CD4-positive, alpha-beta T cell treated with Interleukin-17A for 4 hours (primary cell): ENCODE data around the gene CHST15.

Experiments used
- DNase-seq: peaks from one replicate; pipeline ENCODE4 v3.0.0-alpha.2; 2020; ENCODE audit warnings: mixed read lengths

Gene CHST15

DNA sequence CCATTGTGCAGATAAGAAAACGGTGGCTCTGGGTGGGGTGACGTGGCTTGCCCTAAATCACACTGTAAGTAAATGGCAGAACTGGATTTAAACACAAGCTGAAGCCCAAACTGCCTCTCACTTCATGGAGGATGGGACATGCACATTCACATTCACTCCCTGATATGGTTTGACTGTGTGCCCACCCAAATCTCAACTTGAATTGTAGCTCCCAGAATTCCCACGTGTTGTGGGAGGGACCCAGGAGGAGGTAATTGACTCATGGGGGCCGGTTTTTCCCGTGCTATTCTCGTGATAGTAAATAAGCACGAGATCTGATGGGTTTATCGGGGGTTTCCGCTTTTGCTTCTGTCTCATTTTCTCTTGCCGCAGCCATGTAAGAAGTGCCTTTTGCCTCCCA is 32.4 kb downstream of the CHST15 start:
- DNase-seq, result no peak

GRCh38 chr10:124060148-124060720 is 33.2 kb downstream of the CHST15 start:
- no peak for DNase-seq

- no peak for DNase-seq
Observed at GRCh38 chr10:124059551-124059950, 33.8 kb downstream of the CHST15 start.

DNA sequence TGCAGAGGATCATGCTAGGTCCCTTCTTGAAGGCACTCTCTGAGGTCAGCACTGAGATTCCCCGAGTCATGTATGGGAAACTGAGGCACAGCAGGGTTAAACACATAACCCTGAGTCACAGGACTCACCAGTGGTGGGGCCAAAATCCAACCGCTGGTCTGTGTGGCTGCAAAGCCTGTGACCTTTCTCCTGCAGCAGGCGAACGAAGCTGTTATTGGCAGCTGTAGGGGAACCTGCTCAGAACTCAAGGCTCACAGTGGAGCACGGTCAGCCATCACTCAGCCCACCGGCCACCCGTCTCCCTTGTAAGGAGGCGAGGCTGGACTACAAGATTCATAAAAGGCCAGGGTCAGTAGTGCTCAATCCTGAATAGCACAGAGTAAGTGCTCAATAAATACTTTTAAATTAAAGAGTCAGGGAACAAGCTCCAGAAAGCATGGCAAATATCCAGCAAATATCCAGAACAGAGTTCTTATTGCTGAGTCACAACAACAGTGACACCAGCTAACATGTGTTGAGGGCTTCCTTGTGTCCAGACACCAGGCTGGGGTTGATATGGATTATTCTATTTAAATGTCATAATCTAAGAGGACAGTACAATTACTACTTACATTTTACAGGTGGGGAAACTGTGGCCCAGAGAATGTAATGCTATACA is 34.9 kb downstream of the CHST15 start:
- DNase-seq, result no peak

DNA sequence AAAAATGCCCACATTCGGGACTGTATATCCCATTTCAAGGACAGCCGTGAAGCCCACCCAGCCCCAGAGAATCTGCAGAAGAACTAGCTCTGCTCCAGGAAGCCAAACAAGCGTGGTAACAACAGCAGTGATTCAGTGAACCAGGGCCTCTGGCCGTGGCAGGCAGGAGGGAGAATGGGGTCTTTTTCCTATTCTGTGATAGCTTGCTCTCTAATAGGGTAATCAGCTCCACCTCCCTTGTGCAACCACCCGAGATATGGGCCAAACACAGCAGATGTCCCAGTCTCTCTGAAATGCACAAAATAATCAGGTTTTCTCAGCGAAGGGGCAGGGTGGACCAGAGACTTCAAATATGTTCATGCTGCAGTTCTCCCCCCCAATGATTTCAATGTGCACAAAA is 35.8 kb downstream of the CHST15 start:
- no peak for DNase-seq

GRCh38 chr10:124056337-124056980 is 36.9 kb downstream of the CHST15 start:
- DNase-seq, result no peak

GRCh38 chr10:124053971-124054370 is 39.4 kb downstream of the CHST15 start:
- DNase-seq, result no peak

DNA sequence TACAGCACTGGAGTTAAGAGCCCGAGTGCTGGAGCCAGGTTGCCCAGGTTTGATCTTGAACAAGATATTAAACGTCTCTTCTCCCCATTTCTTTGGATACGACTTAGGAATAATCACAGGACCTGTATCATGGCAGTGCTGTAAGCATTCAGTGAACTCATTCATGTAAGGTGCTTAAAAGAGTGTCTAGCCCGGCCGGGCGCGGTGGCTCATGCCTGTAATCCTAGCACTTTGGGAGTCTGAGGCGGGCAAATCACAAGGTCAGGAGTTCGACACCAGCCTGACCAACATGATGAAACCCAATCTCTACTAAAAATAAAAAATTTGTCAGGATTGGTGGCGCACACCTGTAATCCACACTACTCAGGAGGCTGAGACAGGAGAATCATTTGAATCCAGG is 40.8 kb downstream of the CHST15 start:
- no peak for DNase-seq

DNA sequence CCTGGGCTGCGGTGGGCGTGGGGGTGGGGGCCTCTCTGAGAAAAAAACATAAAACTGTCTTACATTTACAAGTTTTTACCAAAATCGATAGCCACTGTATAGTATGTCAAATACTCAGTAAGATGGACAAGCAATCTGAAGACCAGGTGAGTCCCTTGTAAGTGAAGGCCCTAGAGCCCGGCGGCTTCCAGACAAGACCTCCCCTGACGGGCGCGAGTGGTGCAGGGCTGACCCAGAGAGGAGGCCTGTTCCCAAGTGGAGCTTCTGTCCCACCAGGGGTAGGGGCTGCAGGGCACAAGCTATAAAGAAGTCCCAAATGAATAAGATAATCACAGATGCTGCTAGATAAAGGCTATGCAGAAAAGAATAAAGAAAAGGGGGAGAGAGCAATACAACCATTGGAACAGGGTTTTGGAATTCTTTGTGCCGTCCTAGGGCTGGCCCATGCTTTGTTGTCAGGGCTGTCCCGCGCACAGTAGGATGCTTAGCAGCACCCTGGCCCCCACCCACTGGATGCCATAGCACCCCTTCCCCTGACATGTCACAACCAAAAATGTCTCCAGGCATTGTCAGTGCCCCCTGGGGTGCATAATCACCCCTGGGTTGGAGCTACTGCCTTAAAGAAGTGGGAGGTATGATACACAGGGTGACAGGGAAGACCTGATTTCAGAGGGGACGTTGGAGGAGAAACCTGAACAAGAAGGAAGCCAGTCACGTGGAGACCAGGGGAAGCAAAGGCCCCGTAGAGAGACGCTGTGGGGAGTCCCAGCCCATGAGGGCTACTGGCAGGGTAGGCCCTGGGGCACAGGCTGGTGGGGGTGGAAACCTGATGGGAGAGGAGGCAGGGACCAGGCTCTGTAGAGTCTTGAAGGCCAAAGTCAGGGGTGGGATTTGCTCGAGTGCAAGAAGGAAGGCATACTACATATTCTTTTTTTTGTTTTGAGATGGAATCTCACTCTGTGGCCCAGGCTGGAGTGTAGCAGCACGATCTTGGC is 43.1 kb downstream of the CHST15 start:
- DNase-seq, result no peak

DNA sequence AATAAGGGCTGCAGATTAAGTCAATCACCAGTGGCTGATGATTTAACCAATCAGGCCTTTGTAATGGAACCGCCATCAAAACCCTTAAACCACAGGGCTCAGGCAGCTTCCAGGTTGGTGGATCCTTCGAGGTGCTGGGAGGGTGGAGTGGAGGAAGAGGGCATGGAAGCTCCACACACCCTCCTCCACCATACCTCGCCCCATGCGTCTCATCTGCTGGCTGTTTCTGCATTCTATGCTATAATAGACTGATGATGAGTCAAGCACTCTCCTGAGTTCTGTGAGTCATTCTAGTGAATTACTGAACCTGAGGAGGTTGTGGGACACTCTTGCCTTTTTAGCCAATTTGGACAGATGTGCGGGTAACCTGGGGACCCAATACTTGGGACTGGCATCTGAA is 43.9 kb downstream of the CHST15 start:
- DNase-seq, result no peak

DNA sequence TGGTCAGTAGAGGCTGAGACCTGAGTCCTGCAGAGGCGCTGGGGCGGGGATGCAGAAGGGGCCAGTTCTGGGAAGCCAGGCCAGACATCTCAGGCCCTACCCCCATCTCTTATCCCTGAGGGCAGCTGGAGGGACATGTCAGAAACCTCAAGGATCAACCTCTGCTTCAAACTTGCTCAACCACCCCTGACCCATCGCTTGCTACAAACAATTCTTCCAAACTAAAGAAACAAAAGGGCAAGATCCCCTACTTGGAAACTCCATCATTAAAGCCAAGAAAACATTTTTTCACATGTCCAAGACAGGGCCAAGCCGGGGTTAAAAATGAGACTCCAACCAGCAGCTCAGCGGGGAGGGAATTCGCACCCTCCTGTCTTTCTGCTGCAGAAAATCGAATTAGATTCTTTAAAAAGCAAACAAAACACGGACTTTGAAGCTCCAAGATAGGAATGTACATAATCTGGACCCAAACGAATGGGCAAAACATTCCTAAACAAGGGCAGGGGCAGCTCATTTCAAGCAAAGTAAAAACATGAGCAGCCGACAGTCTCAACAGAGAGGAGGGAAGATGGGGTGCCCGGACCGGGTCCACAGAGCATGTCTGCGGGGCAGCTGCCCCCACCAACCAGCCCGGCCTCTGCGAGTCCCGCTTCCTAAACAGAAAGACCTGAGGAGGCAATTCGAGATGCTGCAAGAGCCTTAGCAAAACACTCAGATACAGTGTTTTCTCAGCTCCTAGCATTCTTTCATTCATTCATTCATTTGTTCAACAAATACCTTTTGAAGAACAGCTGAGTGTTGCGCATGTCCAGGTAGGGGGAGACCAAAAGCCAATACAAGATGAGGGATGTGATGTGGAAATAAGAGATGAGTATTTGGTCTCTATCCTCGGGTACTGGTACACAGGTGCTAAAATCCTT is 44.8 kb downstream of the CHST15 start:
- DNase-seq, result no peak

DNA sequence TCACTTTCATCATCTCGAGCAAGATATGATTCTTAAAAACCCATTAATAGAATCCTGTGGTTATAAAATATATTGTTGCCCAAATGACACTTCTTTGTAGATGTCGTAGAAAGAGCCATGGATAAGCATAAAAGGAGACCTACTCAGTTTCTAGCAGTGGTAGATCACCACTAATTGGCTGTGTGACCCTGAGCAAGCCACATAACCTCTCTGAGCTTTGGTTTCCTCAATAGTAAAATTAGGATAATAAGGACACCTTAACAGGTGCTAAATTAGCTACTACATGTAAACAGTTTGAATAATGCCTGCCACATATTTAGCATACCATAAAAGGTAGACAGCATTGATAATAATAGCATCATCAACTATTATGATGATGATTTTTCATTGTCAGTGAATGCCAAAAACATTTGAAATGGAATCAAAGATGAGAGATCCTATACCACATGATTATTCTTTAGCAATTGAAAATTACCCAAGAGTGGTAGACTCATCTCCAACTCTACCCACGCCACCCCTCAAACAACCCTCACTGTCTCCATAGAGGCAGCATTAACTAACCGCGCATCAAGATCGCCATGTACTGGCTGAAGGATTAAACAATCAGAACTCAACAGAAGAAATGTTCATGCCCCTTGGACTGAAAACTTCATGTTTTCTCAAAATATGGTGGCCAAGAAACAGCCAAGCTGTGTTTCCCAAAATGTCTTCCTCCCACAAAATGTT is 45.8 kb downstream of the CHST15 start:
- no peak for DNase-seq

GRCh38 chr10:124045801-124046355 is 47.5 kb downstream of the CHST15 start:
- DNase-seq, result no peak

DNA sequence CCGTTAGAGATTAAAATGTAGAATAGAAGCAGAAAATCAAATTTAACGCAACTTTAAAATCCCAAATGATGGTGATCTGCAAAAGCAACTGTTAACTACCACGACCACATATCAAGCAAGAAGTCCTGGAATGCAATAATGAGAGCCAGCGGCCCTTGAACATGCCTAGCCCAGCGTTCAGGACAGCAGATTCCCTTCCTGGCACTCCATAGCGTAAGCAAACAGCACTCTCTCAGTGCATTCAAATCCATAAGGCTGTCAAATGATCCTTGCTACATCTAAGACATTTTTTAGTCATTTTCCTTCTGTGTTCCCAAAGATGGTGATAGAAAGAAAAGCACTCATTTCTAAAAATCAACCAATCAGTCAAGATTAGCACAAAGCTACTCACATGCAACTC is 48.1 kb downstream of the CHST15 start:
- DNase-seq, result no peak

DNA sequence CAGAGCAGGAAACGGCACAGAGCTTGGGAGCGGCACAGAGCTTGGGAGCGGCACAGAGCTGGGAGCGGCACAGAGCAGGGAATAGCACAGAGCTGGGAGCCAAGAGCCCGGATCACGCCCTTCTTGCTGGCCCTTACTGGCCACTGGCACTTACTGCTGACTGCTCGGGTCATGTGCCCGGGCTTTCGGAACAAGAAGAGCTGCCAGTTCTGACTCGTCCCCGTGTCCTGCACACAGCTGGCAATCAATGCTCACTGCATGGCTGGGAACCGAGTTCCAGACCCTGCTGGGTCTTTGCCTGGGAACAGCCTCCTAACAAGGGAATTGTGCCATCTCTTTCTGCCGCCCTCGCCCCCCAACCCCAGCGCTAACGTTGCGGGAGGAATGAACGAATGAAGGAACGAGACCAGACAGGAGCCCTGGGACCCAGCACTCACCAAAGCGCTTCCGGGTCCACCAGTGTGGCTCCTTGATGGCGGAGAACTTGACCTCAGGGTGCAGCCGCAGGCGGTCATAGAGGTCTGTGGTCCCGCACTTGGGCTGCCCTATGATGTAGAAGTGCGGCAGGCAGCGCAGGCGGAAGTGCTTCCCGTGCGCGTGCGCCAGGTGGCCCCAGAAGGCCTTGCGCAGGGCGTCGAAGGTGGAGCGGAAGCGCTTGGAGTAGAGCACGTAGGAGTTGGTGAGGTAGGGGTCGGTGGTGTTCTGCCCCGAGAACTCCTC is 49.1 kb downstream of the CHST15 start:
- no peak for DNase-seq

GRCh38 chr10:124043310-124044142 is 49.9 kb downstream of the CHST15 start:
- peak; percentile 21 for DNase-seq

DNA sequence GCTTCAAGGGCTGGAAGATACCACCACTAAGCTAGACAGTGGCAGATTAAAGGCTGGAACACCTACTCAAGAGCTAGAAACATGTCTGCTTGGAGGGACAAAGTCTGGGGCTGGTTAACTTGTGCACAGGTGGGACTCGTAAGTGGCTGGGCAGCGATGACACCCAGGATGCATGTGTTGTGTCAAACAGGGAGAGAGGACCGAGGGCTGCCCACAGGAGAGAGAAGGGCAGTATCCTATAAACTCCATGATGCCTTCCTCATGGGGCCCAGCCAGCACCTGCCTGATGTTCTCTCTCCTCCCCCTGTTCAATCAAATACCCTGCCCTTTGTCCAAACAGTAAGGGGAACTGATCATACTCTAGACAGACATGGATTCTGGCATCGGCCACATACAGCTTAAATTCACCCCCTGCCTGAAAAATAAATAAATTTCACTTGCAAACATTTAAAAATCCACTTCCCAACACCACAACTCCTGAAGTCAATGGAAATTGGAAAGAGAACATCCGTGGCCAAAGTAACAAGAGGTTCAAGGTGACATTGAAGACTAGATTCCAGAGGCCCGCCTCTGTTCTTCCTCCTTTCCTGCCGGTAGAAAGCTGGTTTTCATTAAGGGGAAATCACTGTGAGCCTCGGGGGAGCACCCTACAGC is 50.6 kb downstream of the CHST15 start:
- no peak for DNase-seq

DNA sequence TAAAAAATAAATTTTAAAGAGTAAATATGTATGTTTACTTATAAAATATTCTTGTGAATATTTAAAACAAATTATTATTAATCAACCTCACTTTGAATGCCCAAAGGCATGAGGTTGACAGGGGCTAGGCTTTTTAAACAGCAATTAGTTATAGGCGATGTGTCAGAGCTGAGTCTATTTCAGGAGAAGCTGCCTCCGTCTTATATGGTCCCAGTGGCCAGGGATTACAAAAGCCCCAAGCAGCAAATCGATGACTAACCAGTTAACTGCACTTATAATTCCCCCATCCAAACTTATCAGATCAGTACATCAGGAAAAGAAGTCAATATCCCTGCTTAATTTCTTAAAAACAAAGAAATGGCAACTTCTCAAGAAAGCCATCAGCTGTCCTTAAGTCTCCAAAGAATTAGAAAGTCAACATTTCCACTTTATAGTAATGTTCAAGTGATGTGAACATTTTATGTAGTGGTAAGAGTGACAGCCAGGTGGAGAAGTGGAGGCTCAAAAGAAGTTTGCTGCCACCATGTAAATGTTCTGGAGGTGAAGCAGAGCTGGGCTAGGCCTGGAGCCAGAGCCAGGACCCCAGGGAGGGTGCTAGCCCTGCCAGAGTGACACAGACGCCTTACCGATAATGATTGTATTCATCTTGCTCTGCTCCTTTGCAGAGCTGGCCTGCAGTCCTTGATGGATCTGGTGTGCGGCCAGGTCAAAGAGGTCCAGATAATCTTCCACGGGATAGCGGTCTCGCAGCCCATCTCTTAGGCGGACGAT is 51.5 kb downstream of the CHST15 start:
- DNase-seq, result no peak
